CD4-positive, CD25-positive, alpha-beta regulatory T cell (primary cell): ENCODE results near the gene AGMO. TPM values are rescaled to one million over a fixed set of nuclear protein-coding genes. Genes with fewer than 3 reads are reported as not detected.

ENCODE experiments used
- polyA plus RNA-seq, 4 donors: library from polyadenylated mRNA; unstranded; fragments of 300-500 nt; fragmentation: Illumina TruSeq; gene quantifications; one replicate each; pipeline ENCODE4 v1.2.3, GENCODE V29; 2021
- total RNA-seq: library from RNA; stranded (reverse); gene quantifications from one replicate; pipeline ENCODE4 v1.2.3, GENCODE V29; 2022

Gene AGMO
- total and polyA plus RNA-seq, 5 donors from 2014 or later, result not detected

Other genes with a start within 250 kb of the AGMO start
- gene MEOX2, start 124.7 kb upstream of the AGMO start, total RNA-seq, result not detected
- gene MEOX2, start 124.7 kb upstream of the AGMO start, polyA plus RNA-seq, result not detected